ENCODE measurements around the gene ANO10. TPM values are rescaled to one million over a fixed set of nuclear protein-coding genes. Genes with fewer than 3 reads are reported as not detected.

Gene ANO10
- total and polyA plus RNA-seq, 2 of the 8 experiments (the other 6 are each of a cell fraction or from before 2014, with no cell fraction given), result 38.0 to 53.2 TPM

DNA sequence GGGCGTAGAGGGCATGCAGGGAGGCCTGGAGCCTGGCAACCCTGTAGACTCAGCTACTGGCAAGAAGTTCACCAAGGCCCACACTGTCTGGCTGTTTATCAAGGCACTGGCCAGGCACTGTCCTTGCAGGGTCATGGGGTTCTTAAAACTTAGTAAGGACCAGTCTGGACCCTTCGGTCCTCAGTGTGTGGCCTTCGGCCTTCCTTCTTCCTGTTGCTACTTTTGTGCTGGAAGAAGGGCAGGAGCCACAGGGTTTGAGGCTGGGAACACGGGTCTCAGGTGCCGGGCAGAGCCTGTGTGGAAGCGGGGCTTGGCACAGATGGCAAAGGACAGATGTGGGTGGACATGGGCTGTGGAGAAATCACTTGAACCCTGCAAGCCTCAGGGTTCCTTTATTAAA, 258.9 kb downstream of the ANO10 start:
- Histone ChIP-seq H3K4me1 (replicated peaks in 1 of 4; ENCODE audit: control insufficient read depth in 3 of 4, insufficient read depth in 4 of 4, low read length in 3 of 4) (peaks cover 0 to 12% (median 5%) of the 10 kb centered on the region in 4 experiments; a peak in 5 of 7 replicates), H3K14ac (ENCODE audit: insufficient read length) (no peak overlapping the region), H2BK120ac (replicated peaks; ENCODE audit: low read depth, low read length) (no peak overlapping the region), H3K79me2 (ENCODE audit: control insufficient read depth in 1 of 2, insufficient read depth in 2 of 2, low read length in 2 of 2) (no peaks in the 10 kb centered on the region), H3K23ac (ENCODE audit: insufficient read length) (no peak overlapping the region), H3K9ac (replicated peaks in 1 of 4; ENCODE audit: extremely low read depth in 1 of 4, low read depth in 3 of 4, low read length in 3 of 4) (no peak overlapping the region), H2BK12ac (ENCODE audit: low read depth, low read length) (no peak overlapping the region), H4K91ac (replicated peaks; ENCODE audit: insufficient read length, low read length) (no peak overlapping the region), H2BK5ac (ENCODE audit: low read depth, low read length) (no peak overlapping the region), H3K9me3 (ENCODE audit: insufficient read depth in 2 of 2, low read depth in 1 of 2, low read length in 1 of 2) (no peaks in the 10 kb centered on the region), H2BK20ac (ENCODE audit: low read length) (no peak overlapping the region), H4K8ac (ENCODE audit: extremely low read depth, insufficient read depth, low read length) (no peak overlapping the region), H3K4me3 (ENCODE audit: extremely low read depth in 1 of 4, insufficient read depth in 2 of 4, low read depth in 3 of 4, low read length in 4 of 4) (no peak overlapping the region), H3K4me2 (ENCODE audit: insufficient read depth in 1 of 2, low read depth in 2 of 2, low read length in 2 of 2) (no peak overlapping the region), H2AK5ac (ENCODE audit: low read depth, low read length) (no peak overlapping the region), H3K23me2 (ENCODE audit: low read depth, low read length) (no peaks in the 10 kb centered on the region), H4K20me1 (replicated peaks in 1 of 2; ENCODE audit: control insufficient read depth in 1 of 2, insufficient read depth in 2 of 2, low read length in 2 of 2) (peaks cover 0 to 3% of the 10 kb centered on the region in 2 experiments), H4K5ac (ENCODE audit: insufficient read length, low read depth, low read length) (no peak overlapping the region), H2BK15ac (ENCODE audit: low read length) (no peak overlapping the region), H3K27ac (ENCODE audit: low read depth, low read length) (no peak overlapping the region), H3K79me1 (ENCODE audit: low read depth, low read length) (peaks cover 3% of the 10 kb centered on the region; the same call in 1 of the 2 replicates), H3K18ac (ENCODE audit: extremely low read depth, low read length) (no peak overlapping the region), H3K4ac (replicated peaks; ENCODE audit: insufficient read length, low read depth, low read length) (no peak overlapping the region), H3K36me3 (ENCODE audit: control insufficient read depth in 2 of 4, insufficient read depth in 4 of 4, low read length in 3 of 4) (peaks cover 0 to 5% (median 0%) of the 10 kb centered on the region in 4 experiments; a peak in 2 of 8 replicates), H3K56ac (replicated peaks; ENCODE audit: insufficient read length, low read depth, low read length) (no peak overlapping the region), H2AFZ (ENCODE audit: low read length) (no peak overlapping the region), H3K27me3 (replicated peaks in 1 of 4; ENCODE audit: control insufficient read depth in 3 of 4, extremely low read depth in 1 of 4, insufficient read depth in 3 of 4, low read length in 3 of 4) (peaks cover 0 to 4% (median 1%) of the 10 kb centered on the region in 4 experiments; a peak in 2 of 7 replicates)
- CTCF ChIA-PET (ENCODE audit: partially characterized antibody), result interaction anchor here (0.5 kb wide), 1 partner anchor 33 kb away, joined by 3 read pairs; no protein-coding TSS in a partner anchor
- 88% methylated on average over 6 of the region's 6 CpGs; no CpG with 5 or more reads in 1 of the 2 experiments for WGBS, 2 experiments (ENCODE audit: extremely low coverage in 1 of 2, insufficient coverage in 1 of 2, insufficient read length in 1 of 2, insufficient replicate concordance in 2 of 2, low coverage in 1 of 2, low lambda C conversion rate in 2 of 2, missing lambda C conversion rate in 1 of 2)
- POLR2A ChIA-PET (ENCODE audit: partially characterized antibody), result no interaction called here
- FAIRE-seq, result no peak
- DNase-seq (ENCODE audit: low read depth in 1 of 2, low spot score in 2 of 2), result no peak
- TF ChIP-seq CBX5 (IDR thresholded peaks at IDR 0.05; ENCODE audit: low read depth, low read length), result no peak
- TF ChIP-seq TAF7 (optimal IDR thresholded peaks at IDR 0.05; ENCODE audit: borderline replicate concordance, low read depth, low read length), result no peak
- TF ChIP-seq POLR2AphosphoS5 (IDR thresholded peaks at IDR 0.05; ENCODE audit: low read depth, low read length), result no peak
- no peak for TF ChIP-seq SP2 (IDR thresholded peaks at IDR 0.05; ENCODE audit: low read length)
- no peak for TF ChIP-seq TAF1 (IDR thresholded peaks at IDR 0.05; ENCODE audit: low read depth, low read length)
- TF ChIP-seq JUND (IDR thresholded peaks at IDR 0.05; ENCODE audit: low read length), result no peak
- no peak for TF ChIP-seq EGR1 (IDR thresholded peaks at IDR 0.05; ENCODE audit: borderline replicate concordance, low read depth, low read length)
- TF ChIP-seq ZNF274 (IDR thresholded peaks at IDR 0.05; ENCODE audit: borderline replicate concordance, extremely low read depth, low read length), result no peak
- TF ChIP-seq SRF (IDR thresholded peaks at IDR 0.05; ENCODE audit: low read depth, low read length), result no peak
- TF ChIP-seq, protein P1, sequence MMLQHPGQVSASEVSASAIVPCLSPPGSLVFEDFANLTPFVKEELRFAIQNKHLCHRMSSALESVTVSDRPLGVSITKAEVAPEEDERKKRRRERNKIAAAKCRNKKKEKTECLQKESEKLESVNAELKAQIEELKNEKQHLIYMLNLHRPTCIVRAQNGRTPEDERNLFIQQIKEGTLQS (IDR thresholded peaks at IDR 0.05; ENCODE audit: insufficient read depth, low read depth, low read length), result no peak
- no peak for TF ChIP-seq SIX5 (IDR thresholded peaks at IDR 0.05; ENCODE audit: low read depth, low read length)
- TF ChIP-seq KDM1A (IDR thresholded peaks at IDR 0.05; ENCODE audit: borderline replicate concordance, low read length), result no peak
- TF ChIP-seq POLR2A (IDR thresholded peaks at IDR 0.05; ENCODE audit: control extremely low read depth in 1 of 2, low read depth in 2 of 2, low read length in 2 of 2), result no peak
- no peak for TF ChIP-seq NANOG (IDR thresholded peaks at IDR 0.05; ENCODE audit: insufficient read depth, low read depth, low read length, poor library complexity, severe bottlenecking)

Measured in H1 (cell line).